ENCODE measurements around the gene PPM1K. TPM values are rescaled to one million over a fixed set of nuclear protein-coding genes. Genes with fewer than 3 reads are reported as not detected.

PPM1K gene
- polyA plus RNA-seq, 10 donors = 11.3 to 20.8 (median 14.6) TPM

DNA sequence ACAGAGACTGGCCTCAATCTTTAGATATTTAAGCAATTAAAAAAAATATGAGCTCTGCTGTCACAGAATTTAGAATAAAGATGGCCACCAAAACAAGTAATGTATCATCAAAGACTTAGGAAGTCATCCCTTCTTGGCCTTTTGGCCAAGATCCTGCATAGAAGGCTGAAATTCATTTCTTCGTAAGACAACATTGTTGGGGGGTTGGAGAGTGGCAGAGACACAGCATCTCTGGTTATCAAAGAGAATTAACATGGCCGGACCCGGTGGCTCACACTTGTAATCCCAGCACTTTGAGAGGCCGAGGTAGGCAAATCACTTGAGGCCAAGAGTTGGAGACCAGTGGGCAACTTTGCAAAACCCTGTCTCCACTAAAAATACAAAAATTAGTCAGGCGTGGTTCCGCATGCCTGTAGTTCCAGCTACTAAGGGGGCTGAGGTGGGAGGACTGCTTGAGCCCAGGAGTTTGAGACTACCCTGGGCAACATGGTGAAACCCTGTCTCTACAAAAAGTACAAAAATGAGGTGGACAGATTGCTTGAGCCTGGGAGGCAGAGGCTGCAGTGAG is 4.0 kb downstream of the PPM1K start:
- DNase-seq = no peak

DNA sequence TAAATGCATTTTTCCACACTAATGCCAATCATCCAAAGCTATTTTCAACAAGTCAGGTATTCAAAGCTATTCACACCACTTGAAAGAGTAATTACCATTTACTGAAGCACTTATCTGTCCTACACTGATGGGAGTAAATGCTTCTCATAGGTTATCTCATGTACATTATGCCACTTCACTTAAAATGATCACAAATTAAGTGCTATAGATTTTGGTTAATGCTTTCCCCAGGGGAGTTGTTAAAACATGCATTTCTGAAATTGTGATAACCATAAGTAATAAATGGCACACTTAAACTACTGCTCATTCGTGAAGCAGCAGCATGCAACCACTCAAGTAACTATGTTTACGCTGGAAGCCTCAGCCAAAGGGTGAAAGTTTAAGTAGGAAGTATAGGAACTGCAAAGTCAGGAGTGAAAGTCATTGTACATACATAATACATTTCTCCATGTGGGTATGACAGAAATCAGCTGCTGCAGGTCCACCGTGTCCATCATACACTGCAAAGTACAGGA is 6.6 kb downstream of the PPM1K start:
- no peak for DNase-seq

DNA sequence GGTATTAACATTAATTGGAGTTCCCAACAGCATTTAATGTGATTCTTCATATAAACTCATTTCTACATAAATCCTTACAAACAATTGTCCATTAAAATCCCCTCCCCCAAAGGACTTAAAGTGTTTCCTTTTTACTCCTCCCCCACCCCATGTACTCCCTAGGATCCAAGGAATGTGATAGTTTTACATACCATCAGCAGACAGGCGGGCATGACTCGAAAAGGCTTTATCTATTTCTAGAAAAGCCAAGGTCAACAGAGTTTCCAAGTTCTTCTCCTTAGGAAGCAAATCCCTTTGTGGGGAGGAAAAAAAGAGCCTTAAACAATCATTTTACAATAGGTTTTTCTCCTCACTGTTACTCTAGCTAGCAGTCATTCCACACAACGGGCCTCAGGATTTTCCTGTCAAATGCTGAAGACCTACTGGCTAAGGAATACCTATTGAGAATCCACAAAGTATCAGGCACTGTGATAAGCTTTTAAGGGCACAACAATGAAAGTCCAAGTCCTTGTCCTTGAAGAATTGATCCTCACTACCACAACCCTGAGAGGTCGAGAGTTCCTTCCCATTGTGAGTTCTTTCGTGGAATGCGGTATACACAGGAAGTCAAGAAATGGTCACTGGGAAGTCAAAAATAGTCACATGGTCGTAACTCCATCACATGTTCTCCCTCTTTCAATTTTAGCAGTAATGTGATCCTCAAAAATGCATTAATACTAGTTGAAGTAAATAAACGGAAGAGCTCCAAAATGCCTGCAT is 7.2 kb downstream of the PPM1K start:
- DNase-seq = no peak

DNA sequence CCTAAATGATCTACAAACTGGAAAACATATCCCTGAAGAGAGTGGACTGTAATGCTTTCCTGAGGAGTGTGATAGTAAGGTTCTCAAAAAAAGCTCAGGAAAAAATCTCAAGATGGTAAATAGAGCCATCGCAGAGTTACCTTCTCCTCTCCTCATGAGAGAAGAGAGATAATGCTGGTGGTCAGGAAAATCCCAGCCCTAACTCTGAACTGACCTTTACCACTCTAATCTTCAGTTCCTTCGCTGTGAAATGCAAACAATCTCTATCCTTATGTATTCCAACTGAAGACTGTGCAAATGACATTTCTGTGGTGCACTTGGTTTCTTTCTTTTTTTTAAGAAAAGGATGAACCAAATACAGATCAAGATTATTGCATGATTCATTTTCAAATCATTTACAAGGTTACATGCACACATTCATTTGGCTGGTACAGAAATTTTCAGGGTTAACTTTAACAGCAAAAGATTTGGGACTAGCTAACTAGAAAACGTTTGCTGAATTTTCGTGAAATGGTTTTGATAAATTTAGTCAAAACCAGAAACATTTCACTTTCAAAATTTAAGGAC is 8.3 kb downstream of the PPM1K start:
- no peak for DNase-seq

- no peak for DNase-seq
Measured at GRCh38 chr4:88275516-88275915, 8.8 kb downstream of the PPM1K start.

DNA sequence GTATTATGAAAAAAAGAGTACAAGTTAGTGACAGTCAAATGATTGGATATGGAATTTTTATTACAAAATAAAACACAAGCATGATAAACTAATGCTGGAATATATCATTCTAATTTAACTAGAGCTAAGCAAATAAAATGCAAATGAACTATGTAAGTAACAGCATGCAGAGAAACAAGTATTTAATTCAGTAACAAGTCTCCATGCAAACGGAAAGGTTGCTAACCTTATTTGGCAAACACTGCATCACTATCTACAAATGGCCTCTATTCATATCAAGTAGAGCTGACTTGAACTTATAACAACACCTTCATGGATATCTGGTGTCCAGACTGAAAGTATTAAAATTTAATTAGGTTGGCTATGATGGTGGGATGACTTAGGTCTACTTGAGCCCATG is 15.4 kb downstream of the PPM1K start:
- DNase-seq = no peak

DNA sequence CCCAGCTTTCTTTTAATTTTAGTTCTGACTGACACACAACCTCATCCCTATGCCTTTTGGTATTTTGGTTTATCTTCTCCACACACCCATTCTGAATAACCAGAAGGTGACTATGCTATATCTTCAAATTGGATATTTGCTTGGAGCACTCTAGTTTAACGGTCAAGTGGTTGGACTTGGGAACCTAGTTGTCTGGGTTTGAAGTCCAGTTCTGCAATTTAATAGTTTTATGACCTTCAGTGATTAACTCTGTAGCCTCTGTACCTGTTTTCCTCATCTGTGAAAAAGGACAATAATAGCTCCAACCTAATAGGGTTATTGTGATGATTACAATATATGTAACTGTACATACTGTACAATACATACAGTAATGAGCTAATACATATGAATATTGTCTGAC is 20.0 kb downstream of the PPM1K start:
- DNase-seq = no peak

DNA sequence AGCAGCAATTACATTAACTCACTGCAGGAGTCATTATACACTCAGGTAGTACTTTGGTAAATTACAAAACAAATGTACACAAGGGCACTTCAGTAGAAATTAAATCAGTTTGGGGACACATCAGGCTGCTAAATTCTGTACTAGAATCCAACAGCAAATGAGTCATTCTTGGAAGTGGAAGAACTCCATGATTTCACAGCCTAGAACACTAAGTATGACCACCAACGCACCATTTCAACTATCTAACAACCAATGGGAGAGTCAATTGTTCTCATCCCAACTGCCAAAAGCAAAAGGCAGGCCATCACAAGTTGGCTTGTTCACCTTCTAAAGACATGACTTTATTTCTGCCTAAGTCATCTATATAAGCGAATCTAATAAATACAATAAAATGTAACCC is 26.6 kb downstream of the PPM1K start:
- no peak for DNase-seq

DNA sequence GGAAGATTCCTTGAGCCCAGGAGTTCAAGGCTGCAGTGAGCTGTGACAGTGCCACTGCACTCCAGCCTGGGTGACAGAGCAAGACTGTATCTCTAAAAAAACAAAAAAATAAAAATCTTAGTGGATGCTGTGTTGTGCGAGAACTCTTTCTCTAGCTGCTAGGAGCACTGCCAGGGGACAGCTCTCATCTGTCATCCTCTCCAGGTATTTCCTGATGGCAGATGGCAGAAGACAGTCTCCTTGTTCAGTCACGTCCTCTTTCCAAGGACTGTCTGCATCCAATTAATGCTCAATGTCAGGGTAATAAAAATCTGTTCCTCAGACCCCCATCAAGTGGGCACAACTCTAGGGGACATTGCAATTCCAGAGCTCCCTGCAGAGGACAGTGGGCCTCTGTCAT is 29.2 kb downstream of the PPM1K start:
- no peak for DNase-seq

DNA sequence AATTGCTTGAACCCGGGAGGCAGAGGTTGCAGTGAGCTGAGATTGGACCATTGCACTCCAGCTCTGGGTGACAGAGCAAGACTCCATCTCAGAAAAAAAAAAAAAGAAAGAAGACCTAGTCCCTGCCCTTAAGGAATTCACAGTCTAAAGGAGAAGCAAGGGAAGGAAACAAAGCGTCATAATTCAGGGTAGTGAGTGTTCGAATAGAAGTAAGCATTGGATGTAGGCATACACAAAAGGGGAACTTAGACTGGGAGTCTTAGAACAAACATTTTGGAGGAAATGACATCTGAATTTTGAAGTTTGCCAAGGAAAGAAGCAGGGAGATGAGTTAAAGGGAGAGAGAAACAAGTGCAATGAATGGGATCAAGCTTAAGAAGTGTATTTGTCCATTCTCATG is 32.4 kb downstream of the PPM1K start:
- no peak for DNase-seq

DNA sequence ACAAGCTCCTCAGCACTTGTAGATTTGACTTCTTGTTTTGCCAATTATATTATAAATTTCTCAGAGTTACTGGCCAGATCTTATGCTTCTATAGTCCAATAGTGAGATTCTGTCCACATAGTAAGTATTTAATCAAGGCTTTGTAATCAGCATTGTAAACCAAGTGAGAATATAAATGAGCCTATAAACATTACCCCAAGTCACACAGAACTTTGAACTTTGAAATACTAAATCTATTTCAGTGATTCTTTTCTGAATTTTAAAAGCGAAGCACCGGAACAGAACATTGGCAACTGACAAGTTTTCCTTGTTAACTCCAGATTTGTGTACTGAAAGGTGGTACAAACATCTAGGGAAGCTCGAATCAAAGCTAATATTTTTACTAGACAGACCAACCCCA is 37.2 kb downstream of the PPM1K start:
- no peak for DNase-seq

DNA sequence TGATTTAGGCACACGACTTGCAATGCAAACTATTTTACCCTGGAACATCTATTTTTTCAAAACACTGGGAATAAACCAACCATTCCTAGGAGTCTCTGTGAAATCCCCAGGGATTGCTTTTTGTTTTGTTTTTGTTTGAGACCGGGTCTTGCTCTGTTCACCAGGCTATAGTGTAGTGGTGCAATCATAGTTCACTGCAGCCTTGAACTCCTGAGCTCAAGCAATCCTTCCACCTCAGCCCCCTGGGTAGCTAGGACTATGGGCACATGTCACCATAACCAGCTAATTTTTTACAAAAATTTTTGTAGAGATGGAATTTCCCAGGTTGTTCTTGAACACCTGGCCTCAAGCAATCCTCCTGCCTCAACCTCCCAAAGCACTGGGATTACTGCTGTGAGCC is 37.8 kb downstream of the PPM1K start:
- DNase-seq = no peak

DNA sequence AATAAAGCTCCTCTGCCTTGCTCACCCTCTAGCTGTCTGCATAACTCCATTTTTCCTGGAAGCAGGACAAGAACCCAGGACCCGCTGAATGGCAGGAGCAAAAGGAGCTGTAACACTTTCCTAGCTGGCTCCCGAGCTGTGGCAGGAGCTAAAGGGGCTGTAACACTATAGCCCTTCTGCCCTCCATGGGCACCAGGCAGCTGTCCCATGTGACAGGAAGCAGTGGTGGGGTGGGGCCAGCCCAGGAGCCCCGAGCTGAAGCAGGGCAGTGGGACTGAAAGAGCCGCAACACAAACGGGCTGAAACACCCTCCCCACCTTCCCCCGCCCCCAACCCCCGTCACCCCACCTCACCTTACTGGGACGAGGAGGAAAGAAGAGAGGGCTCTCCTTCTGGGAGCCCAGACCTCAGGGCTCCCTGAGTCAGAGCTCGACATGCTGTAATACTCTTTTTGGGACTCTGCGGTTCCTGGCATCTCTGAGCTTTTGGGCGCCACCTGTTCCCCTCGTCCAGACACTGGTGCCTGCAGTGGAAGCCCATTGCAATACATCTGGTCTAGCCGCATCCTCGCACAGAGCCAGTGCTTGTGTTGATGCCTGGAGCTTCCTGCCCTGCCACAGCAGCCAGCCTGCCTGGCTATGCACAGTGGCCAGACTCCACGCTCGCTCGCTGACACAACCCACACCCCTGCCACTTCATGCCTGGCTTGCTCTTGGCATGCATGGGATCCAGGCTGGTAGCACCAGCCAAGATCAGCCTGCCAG is 39.4 kb downstream of the PPM1K start:
- DNase-seq = peak in 1 of 3 donors; percentile 17

DNA sequence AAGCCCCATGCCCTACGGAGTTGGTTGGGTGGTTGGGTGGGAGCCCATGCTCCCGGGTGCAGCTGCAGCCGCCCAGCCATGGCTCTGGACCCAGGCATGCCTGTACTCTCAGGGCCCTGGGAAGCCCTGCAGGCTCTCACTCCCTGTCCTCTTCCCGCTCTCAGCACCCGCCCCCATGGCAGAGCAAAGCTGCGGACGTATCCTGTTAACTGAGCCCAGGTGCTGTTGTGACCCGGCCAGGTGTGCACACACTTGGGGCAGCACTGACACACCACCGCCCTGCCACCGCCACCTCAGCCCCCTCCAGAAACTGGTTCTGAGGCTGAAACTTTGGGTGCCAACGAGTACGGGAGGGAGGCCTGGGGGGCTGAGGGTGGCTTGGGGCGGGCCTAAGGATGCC is 40.3 kb downstream of the PPM1K start:
- no peak for DNase-seq

GRCh38 chr4:88242144-88242543 is 42.2 kb downstream of the PPM1K start:
- DNase-seq = peak in 1 of 3 donors; percentile 21

DNA sequence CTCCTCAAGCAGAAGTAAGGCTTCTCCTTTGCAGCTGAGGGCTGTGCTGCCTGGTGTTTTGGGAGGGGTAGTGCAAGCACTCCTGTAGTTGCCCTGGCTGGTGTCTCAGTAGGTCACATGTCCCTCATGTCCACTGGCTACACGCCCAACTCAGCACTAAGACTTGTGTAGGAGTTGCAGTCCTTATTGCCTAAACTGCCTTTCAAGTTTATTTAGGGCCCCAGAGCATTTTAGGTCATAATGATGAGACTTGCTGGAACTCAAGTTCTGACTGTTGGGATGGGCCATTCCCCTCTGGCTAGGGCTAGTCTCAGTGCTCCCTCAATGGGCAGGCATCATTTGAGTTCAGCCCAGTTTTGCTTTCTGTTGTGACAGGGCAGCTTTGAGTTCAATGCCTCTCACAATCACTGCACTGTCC is 44.1 kb downstream of the PPM1K start:
- no peak for DNase-seq

DNA sequence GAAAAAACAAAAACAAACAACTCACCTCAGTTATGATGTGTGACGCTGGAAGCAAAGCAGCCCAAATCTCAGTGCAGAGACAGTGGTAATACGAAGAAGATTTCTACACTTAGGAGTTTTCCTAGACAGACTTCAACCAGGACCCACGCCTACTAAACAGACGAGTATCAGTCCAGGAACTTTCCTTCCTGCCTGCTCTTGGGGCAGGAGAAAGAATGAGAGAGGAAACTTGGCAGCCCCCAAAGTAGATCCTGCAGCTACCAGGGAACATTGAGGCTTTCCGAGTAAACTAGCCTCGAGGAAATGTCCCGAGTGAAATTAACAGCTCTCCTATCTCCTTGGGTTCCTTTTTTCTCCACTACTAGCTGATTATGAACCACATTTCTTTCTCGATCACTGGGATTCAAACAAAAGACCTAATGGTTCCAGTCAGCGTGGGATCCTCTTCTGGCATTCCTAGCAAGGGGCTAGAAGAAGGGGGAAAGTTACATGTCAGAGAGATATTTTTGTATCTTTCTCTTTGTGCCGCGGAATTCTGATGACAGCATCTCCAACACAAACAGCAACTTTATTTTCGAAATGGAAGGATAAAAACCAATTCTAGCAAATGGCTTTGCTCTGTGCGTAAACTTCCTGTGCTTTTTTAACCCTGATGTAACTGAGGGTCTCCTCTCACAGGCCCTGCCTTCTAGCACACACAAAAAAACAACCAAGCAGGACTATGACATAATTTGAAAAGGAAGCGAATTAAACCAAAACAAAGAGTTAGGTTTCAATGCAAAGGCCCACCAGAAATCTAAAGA is 53.2 kb downstream of the PPM1K start:
- peak; percentile 37 to 83 (median 58) for DNase-seq

- DNase-seq = peak in 1 of 3 donors; percentile 15
Measured at GRCh38 chr4:88230461-88230891, 53.9 kb downstream of the PPM1K start.

- peak in 1 of 3 donors; percentile 18 for DNase-seq
Measured at GRCh38 chr4:88227734-88228133, 56.6 kb downstream of the PPM1K start.

DNA sequence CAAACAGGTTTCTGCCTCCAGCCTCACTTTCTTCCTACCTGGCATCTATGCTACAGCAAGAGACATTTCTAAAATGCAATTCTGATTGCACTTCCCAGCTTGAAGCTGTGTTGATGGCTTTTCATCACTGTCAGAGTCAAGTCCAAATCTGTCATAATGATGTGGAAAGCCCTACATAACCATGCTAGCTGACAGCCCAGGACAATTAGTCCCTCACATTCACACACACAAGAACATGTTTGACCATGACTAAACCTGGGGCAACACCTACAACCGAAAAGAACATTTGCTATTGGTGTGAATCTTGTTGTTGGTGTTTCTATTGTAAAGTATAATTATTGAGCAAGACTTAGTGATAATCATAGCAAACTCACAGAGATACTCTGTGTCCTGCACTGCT is 58.2 kb downstream of the PPM1K start:
- DNase-seq = no peak

All from muscle of back (tissue), 11 donors.